Activated T-helper 9 cell treated with anti-CD3 and anti-CD28 coated beads, Interleukin-2, amount 50 U/mL, for 16 hours (primary cell): ENCODE data around the gene B3GALT4.
"Not testable (repeated sequence)": the region's sequence is repeated elsewhere in the genome, so short reads cannot be mapped to it uniquely, and the experiment has no call there.

ENCODE experiments used
- DNase-seq: peaks from one replicate; pipeline ENCODE4 v3.0.0-alpha.2; 2020; ENCODE audit warnings: low read depth

B3GALT4 gene

GRCh38 chr6:33276864-33277662 is at the start of gene B3GALT4:
Gene B3GALT4 (plus strand): TSS chr6:33277123. CDS start chr6:33277420, 297 bp downstream.
- peak; percentile 62 for DNase-seq

- DNase-seq = no peak
Measured at GRCh38 chr6:33235221-33235634, 41.7 kb upstream of the B3GALT4 start.

- no peak for DNase-seq
Measured at GRCh38 chr6:33236328-33236727, 40.6 kb upstream of the B3GALT4 start.

- no peak for DNase-seq
Measured at GRCh38 chr6:33236852-33237251, 40.1 kb upstream of the B3GALT4 start.

GRCh38 chr6:33237741-33238140 is 39.2 kb upstream of the B3GALT4 start:
- no peak for DNase-seq

GRCh38 chr6:33241968-33242367 is 35.0 kb upstream of the B3GALT4 start:
- no peak for DNase-seq

GRCh38 chr6:33243476-33243875 is 33.4 kb upstream of the B3GALT4 start:
- no peak for DNase-seq

- peak; percentile 85 for DNase-seq
Measured at GRCh38 chr6:33247977-33248642, 28.8 kb upstream of the B3GALT4 start.

- DNase-seq = no peak
Measured at GRCh38 chr6:33248643-33248931, 28.3 kb upstream of the B3GALT4 start.

- peak; percentile 91 for DNase-seq
Measured at GRCh38 chr6:33248932-33249731, 27.8 kb upstream of the B3GALT4 start.

- no peak for DNase-seq
Measured at GRCh38 chr6:33249732-33250630, 26.9 kb upstream of the B3GALT4 start.

- no peak for DNase-seq
Measured at GRCh38 chr6:33250731-33251130, 26.2 kb upstream of the B3GALT4 start.

- no peak for DNase-seq
Measured at GRCh38 chr6:33251395-33252012, 25.4 kb upstream of the B3GALT4 start.

- DNase-seq = no peak
Measured at GRCh38 chr6:33252759-33253158, 24.2 kb upstream of the B3GALT4 start.

- DNase-seq = no peak
Measured at GRCh38 chr6:33254591-33254990, 22.3 kb upstream of the B3GALT4 start.

- DNase-seq = no peak
Measured at GRCh38 chr6:33259032-33259431, 17.9 kb upstream of the B3GALT4 start.

- not testable (repeated sequence) for DNase-seq
Measured at GRCh38 chr6:33262490-33262889, 14.4 kb upstream of the B3GALT4 start.

GRCh38 chr6:33264015-33264414 is 12.9 kb upstream of the B3GALT4 start:
- DNase-seq = no peak

- no peak for DNase-seq
Measured at GRCh38 chr6:33271117-33271467, 5.8 kb upstream of the B3GALT4 start.

- peak; percentile 81 for DNase-seq
Measured at GRCh38 chr6:33271468-33272274, 5.3 kb upstream of the B3GALT4 start, which contains the start of the genes RPS18 and VPS52. Gene RPS18 (plus strand): TSS chr6:33272075. CDS start chr6:33272120, 45 bp downstream. Gene VPS52 (minus strand): TSS chr6:33271876. CDS start chr6:33271675, 201 bp downstream.
